22Rv1 (cell line): ENCODE results near the gene ANKS1B.

Source experiments
- CTCF ChIP-seq: fragments of 450-650 bp; IDR thresholded peaks from 2 replicates; pipeline ENCODE4 v1.5.1; 2017; ENCODE audit warnings: mild to moderate bottlenecking
- ZFX ChIP-seq: fragments of 450-650 bp; IDR thresholded peaks from 2 replicates; pipeline ENCODE4 v1.6.1; 2017; ENCODE audit warnings: antibody characterized with exemption, borderline replicate concordance

- TF ChIP-seq CTCF (no peak), ZFX (no peak)
Measured at GRCh38 chr12:99267038-99267437, 717.7 kb downstream of the ANKS1B start.
